Central memory CD8-positive, alpha-beta T cell (primary cell): ENCODE results near the gene RDH5.
A peak's percentile ranks its signal among the peaks of the same experiment; 100 is the strongest.

Experiments
- ATAC-seq: fragments of 150-1000 bp; cut with Tn5 transposase; replicated peaks from 2 replicates; pipeline ENCODE4 v1.10.0; 2022; ENCODE audit warnings: mild to moderate bottlenecking, moderate FRiP score, moderate number of reproducible peaks; ENCODE audit not compliant: poor library complexity, severe bottlenecking; ENCODE audit errors: extremely low read depth
- DNase-seq, 2 donors: peaks; one replicate each; pipeline ENCODE4 v3.0.0; 2021; ENCODE audit warnings: low spot score in 2 of 2
- H3K27ac Mint-ChIP-seq: one replicate; pipeline ENCODE4 v1.8.0; 2022; ENCODE audit warnings: low read depth, mild to moderate bottlenecking, moderate library complexity, mixed read lengths
- H3K27me3 Mint-ChIP-seq: one replicate; pipeline ENCODE4 v1.8.0; 2022; ENCODE audit warnings: mixed read lengths
- H3K36me3 Mint-ChIP-seq: one replicate; pipeline ENCODE4 v1.8.0; 2022; ENCODE audit warnings: mild to moderate bottlenecking, moderate library complexity, mixed read lengths; ENCODE audit not compliant: insufficient read depth
- H3K4me1 Mint-ChIP-seq: one replicate; pipeline ENCODE4 v1.8.0; 2022; ENCODE audit warnings: mixed read lengths
- H3K4me3 Mint-ChIP-seq: one replicate; pipeline ENCODE4 v1.8.0; 2022; ENCODE audit warnings: mild to moderate bottlenecking, moderate library complexity, mixed read lengths
- H3K9me3 Mint-ChIP-seq: one replicate; pipeline ENCODE4 v1.8.0; 2022; ENCODE audit warnings: mixed read lengths

The RDH5 gene

GRCh38 chr12:55729819-55730818 is 9.9 kb downstream of the RDH5 start:
- ATAC-seq, result peak; percentile 66
- H3K27me3 Mint-ChIP-seq, result no peaks in the 10 kb centered on the region

GRCh38 chr12:55732288-55732687 is 12.1 kb downstream of the RDH5 start:
- peaks cover 8% of the 10 kb centered on the region for H3K36me3 Mint-ChIP-seq
- DNase-seq (no peak), ATAC-seq (no peak)
- no peaks in the 10 kb centered on the region for H3K9me3 Mint-ChIP-seq
- H3K27me3 Mint-ChIP-seq, result no peaks in the 10 kb centered on the region
- H3K27ac Mint-ChIP-seq, result peak overlapping the region; percentile 49
- H3K4me1 Mint-ChIP-seq, result peaks cover 41% of the 10 kb centered on the region
- no peak overlapping the region for H3K4me3 Mint-ChIP-seq

More at GRCh38 chr12:55729819-55730818, 9.9 kb downstream of the RDH5 start:
- Mint-ChIP-seq H3K4me1 (peaks cover 47% of the 10 kb centered on the region), H3K9me3 (no peaks in the 10 kb centered on the region), H3K4me3 (peak overlapping the region; percentile 85), H3K27ac (peak overlapping the region; percentile 81), H3K36me3 (peaks cover 16% of the 10 kb centered on the region)
- DNase-seq, result no peak

GRCh38 chr12:55733021-55733555 is 12.9 kb downstream of the RDH5 start:
- Mint-ChIP-seq H3K27me3 (no peaks in the 10 kb centered on the region), H3K9me3 (no peaks in the 10 kb centered on the region), H3K4me3 (no peak overlapping the region), H3K36me3 (peaks cover 9% of the 10 kb centered on the region), H3K4me1 (peaks cover 41% of the 10 kb centered on the region), H3K27ac (peak overlapping the region; percentile 49)
- DNase-seq, result no peak
- no peak for ATAC-seq

- ATAC-seq (no peak), DNase-seq (no peak)
- no peaks in the 10 kb centered on the region for H3K9me3 Mint-ChIP-seq
- H3K27me3 Mint-ChIP-seq, result no peaks in the 10 kb centered on the region
- H3K4me1 Mint-ChIP-seq, result peaks cover 47% of the 10 kb centered on the region
- no peak overlapping the region for H3K27ac Mint-ChIP-seq
- H3K4me3 Mint-ChIP-seq, result no peak overlapping the region
- H3K36me3 Mint-ChIP-seq, result peaks cover 9% of the 10 kb centered on the region
Measured at GRCh38 chr12:55733858-55734257, 13.7 kb downstream of the RDH5 start.

- Mint-ChIP-seq H3K4me1 (peaks cover 45% of the 10 kb centered on the region), H3K9me3 (no peaks in the 10 kb centered on the region), H3K27ac (no peak overlapping the region), H3K4me3 (no peak overlapping the region), H3K27me3 (no peaks in the 10 kb centered on the region), H3K36me3 (peaks cover 9% of the 10 kb centered on the region)
- no peak for ATAC-seq
- DNase-seq, result no peak
Measured at GRCh38 chr12:55734595-55734994, 14.4 kb downstream of the RDH5 start.

GRCh38 chr12:55736076-55736475 is 15.9 kb downstream of the RDH5 start:
- peaks cover 30% of the 10 kb centered on the region for H3K4me1 Mint-ChIP-seq
- H3K27me3 Mint-ChIP-seq, result no peaks in the 10 kb centered on the region
- no peaks in the 10 kb centered on the region for H3K9me3 Mint-ChIP-seq
- DNase-seq (no peak), ATAC-seq (no peak)
- H3K36me3 Mint-ChIP-seq, result peaks cover 4% of the 10 kb centered on the region
- peak overlapping the region; percentile 16 for H3K27ac Mint-ChIP-seq
- no peak overlapping the region for H3K4me3 Mint-ChIP-seq

GRCh38 chr12:55736780-55737580 is 16.8 kb downstream of the RDH5 start:
- Mint-ChIP-seq H3K4me1 (peaks cover 33% of the 10 kb centered on the region), H3K9me3 (no peaks in the 10 kb centered on the region), H3K27me3 (no peaks in the 10 kb centered on the region), H3K4me3 (peak overlapping the region; percentile 82), H3K27ac (peak overlapping the region; percentile 87), H3K36me3 (peaks cover 4% of the 10 kb centered on the region)
- ATAC-seq, result peak; percentile 26
- peak in 1 of 2 donors; percentile 32 for DNase-seq

GRCh38 chr12:55737581-55738122 is 17.5 kb downstream of the RDH5 start:
- peaks cover 4% of the 10 kb centered on the region for H3K36me3 Mint-ChIP-seq
- H3K27me3 Mint-ChIP-seq, result no peaks in the 10 kb centered on the region
- no peak for ATAC-seq
- peak overlapping the region; percentile 89 for H3K27ac Mint-ChIP-seq
- peaks cover 40% of the 10 kb centered on the region for H3K4me1 Mint-ChIP-seq
- no peak for DNase-seq
- peak overlapping the region; percentile 82 for H3K4me3 Mint-ChIP-seq
- no peaks in the 10 kb centered on the region for H3K9me3 Mint-ChIP-seq

GRCh38 chr12:55738123-55739024 is 18.2 kb downstream of the RDH5 start:
- Mint-ChIP-seq H3K36me3 (peaks cover 4% of the 10 kb centered on the region), H3K4me1 (peaks cover 43% of the 10 kb centered on the region), H3K27me3 (no peaks in the 10 kb centered on the region), H3K27ac (peak overlapping the region; percentile 89), H3K4me3 (peak overlapping the region; percentile 82), H3K9me3 (no peaks in the 10 kb centered on the region)
- DNase-seq, result peak; percentile 56 to 74
- peak; percentile 63 for ATAC-seq

- Mint-ChIP-seq H3K27me3 (no peaks in the 10 kb centered on the region), H3K4me3 (peak overlapping the region; percentile 82), H3K27ac (no peak overlapping the region), H3K9me3 (no peaks in the 10 kb centered on the region), H3K4me1 (peaks cover 45% of the 10 kb centered on the region), H3K36me3 (peaks cover 4% of the 10 kb centered on the region)
- ATAC-seq (no peak), DNase-seq (no peak)
Measured at GRCh38 chr12:55739025-55739378, 18.8 kb downstream of the RDH5 start.

GRCh38 chr12:55741931-55742680 is 21.9 kb downstream of the RDH5 start:
- no peaks in the 10 kb centered on the region for H3K9me3 Mint-ChIP-seq
- H3K27me3 Mint-ChIP-seq, result no peaks in the 10 kb centered on the region
- peak overlapping the region; percentile 79 for H3K4me3 Mint-ChIP-seq
- peaks cover 57% of the 10 kb centered on the region for H3K4me1 Mint-ChIP-seq
- H3K36me3 Mint-ChIP-seq, result peaks cover 3% of the 10 kb centered on the region
- DNase-seq (no peak), ATAC-seq (no peak)
- peak overlapping the region; percentile 82 for H3K27ac Mint-ChIP-seq
